NCI-H460 (cell line): ENCODE results near the gene TUBGCP2. TPM values are rescaled to one million over a fixed set of nuclear protein-coding genes. Genes with fewer than 3 reads are reported as not detected.
"Not testable (repeated sequence)": the region's sequence is repeated elsewhere in the genome, so short reads cannot be mapped to it uniquely, and the experiment has no call there.

ENCODE experiments used
- DNase-seq: peaks from one replicate; pipeline ENCODE4 v3.0.0-alpha.2; 2016; ENCODE audit warnings: low read depth; ENCODE audit errors: extremely low read depth
- small RNA-seq, 2 experiments: library from RNA; depleted of rRNA; stranded (forward); fragments of <200 nt; gene quantifications; one replicate each; pipeline ENCODE3, GENCODE V24; 2014
- total RNA-seq: library from RNA; depleted of rRNA; stranded (reverse); fragments of >200 nt; shearing (Covaris generic); gene quantifications from 2 replicates; pipeline ENCODE4 v1.2.3, GENCODE V29; 2014; rRNA removed

The TUBGCP2 gene
- total RNA-seq, 1 experiment from 2014 or later: 52.9 TPM

DNA sequence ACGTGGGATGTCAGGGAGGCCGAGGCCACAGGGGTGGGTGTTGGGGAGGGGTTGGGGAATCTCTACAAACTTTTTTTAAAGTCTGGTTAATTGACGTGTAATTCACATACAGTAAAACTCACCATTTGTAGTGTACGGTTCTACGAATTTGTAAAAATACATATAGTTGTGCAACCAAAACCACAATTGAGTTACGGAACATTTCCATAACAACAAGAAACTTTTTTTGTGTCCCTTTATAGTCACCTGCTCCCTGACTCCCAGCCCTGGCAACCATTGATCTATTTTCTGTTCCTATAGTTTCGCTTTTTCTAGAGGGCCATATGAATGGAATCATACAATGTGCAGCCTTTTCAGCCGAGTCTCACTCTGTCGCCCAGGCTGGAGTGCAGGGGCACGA is 73.9 kb downstream of the TUBGCP2 start:
- not testable (repeated sequence) for DNase-seq

DNA sequence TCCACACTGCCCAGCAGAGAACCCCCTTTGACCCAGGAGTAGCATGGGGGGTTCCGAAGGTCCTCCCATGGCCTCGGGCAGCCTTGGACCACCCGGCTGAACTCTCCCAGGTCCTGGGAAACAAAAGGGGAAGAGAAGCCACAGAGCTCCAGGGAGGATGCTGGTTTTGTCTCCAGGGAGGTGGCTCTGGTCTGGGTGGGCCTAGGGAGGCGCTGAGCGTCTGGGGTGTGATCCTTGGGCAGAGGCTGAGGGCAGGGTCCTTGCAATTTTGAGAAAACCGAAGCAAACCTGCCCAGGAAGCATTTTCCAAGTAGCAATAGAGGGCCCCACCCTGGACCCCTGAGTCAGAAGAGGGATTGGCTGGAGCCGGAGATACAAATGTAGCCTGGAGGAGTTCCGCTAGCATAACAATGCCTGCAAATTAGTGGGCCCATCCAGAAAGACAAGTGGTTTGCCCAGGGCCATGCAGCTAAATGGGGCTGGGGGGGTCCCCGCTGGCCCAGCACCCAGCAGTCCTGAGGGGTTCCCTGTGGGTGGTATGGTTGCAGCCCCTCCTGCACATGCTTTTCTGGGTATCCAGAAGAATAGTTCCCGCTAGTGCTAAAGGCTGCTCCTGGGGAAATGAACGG is 76.6 kb downstream of the TUBGCP2 start:
- no peak for DNase-seq

DNA sequence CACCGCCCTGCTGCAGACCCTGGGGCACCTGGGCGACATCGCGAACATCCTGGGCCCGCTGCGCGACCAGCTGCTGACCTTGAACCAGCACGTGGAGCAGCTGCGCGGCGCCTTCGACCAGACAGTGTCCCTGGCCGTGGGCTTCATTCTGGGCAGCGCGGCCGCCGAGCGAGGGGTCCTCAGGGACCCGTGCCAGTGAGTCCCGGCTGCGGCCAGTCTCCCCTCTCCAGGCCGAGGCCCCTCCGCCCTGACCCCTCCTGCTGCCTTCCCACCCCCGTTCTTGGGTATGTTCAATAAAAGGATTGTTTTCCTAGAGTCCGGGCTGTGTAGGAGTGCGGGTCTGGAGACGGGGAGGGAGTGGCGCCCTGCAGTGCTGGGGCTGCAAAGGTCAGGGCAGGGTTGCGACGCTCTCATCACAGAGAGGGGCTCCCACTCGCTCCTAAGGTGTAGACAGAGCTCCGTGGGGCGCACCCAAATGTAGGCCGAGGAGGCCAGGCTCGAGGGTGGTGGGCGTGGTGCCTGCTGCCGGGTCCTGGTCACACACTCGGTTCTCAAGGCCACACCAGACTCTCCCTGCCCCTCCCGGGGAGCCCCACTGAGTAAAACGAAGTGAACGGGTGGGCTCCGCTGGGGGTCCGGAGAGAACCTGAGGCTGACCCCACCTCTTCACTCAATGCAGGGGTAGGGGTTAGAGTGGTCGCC is 77.3 kb downstream of the TUBGCP2 start:
- DNase-seq: no peak

DNA sequence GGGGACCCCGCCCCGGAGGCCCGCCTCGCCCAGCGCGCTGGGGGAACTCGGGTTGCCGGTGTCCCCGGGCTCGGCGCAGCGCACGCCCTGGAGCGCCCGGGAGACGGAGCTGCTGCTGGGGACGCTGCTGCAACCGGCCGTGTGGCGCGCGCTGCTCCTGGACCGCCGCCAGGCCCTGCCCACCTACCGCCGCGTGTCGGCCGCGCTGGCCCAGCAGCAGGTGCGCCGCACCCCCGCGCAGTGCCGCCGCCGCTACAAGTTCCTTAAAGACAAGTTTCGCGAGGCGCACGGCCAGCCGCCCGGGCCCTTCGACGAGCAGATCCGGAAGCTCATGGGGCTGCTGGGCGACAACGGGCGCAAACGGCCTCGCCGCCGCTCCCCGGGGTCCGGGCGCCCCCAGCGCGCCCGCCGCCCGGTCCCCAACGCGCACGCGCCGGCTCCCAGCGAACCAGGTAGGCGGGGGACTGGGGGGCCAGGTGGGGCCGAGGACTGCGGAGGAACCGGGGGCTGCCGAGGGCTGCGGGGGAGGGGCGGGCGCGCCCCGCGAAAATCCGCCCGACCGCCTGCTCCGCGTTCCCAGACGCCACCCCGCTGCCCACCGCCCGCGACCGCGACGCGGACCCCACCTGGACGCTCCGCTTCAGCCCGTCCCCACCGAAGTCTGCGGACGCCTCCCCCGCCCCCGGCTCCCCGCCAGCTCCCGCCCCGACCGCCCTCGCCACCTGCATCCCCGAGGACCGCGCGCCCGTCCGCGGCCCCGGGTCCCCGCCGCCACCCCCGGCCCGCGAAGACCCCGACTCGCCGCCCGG is 78.1 kb downstream of the TUBGCP2 start:
- DNase-seq: no peak

- no peak for DNase-seq
Observed at GRCh38 chr10:133230044-133230361, 78.7 kb downstream of the TUBGCP2 start, which contains the start of gene UTF1. Gene UTF1, plus strand, starts transcription at chr10:133230217. Its CDS starts 72 bp downstream, at chr10:133230289.

DNA sequence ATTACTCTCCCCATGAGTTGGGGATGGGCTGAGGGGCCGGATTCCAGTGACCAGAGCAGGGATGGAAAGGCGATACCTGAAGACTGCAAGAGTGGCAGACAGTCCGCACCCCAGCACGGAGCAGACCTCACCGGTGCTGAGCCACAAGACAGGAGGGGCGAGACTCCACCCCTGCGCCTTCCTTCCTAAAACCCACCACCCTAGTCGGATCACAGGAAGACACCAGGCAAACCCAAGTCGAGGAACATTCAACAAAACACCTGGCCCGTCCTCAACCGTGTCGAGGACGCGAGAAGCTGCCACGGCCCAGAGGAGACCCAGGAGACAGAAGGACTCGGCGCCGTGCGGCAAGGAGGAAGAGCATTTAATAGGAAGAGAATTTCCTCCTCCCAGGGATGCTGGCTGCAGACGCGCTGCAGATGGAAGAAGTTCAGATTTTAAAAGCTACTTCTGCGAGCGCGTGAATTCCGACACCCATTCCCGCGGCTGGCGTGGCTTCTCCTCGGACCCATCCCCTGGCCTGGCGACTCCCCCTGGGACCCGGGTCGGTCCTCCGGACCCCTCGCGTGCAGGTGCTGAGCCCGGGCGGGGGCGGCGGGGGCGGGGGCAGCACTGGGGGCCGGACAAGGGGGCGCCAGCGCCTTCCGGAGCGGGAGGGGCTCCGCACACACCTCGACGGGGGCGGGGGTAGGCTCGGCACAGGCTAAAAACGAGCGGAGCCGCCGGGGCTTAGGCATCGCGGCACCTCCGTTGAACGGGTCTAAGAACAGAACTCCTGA is 79.2 kb downstream of the TUBGCP2 start:
- DNase-seq: no peak

Small RNAs within 50 kb of the gene (small RNA-seq; reads per million reads assigned to genes)
- 0 reads per million in 2 experiments for gene BANF1P2

Other genes starting within 250 kb of the TUBGCP2 start
- gene ADGRA1, start 220.9 kb downstream of the TUBGCP2 start, total RNA-seq: not detected in 2 replicates
- 0.09 and 1.1 TPM in 2 replicates for gene KNDC1, start 148.7 kb downstream of the TUBGCP2 start, total RNA-seq
- not detected in 2 replicates for gene UTF1, start 78.7 kb downstream of the TUBGCP2 start, total RNA-seq
- not detected in 2 replicates for gene VENTX, start 71.0 kb downstream of the TUBGCP2 start, total RNA-seq
- gene ADAM8, start 32.0 kb downstream of the TUBGCP2 start, total RNA-seq: 2.5 and 3.7 TPM in 2 replicates
- gene ZNF511, start within 50 bp of the TUBGCP2 start, total RNA-seq: 50.4 and 56.6 TPM in 2 replicates
- gene CALY, start 28.0 kb upstream of the TUBGCP2 start, total RNA-seq: 0.20 TPM in 1 of 2 replicates, not detected in the other
- gene PRAP1, start 38.5 kb upstream of the TUBGCP2 start, total RNA-seq: not detected in 2 replicates
- 5.0 and 7.2 TPM in 2 replicates for gene FUOM, start 49.1 kb upstream of the TUBGCP2 start, total RNA-seq
- 108 and 109 TPM in 2 replicates for gene ECHS1, start 64.5 kb upstream of the TUBGCP2 start, total RNA-seq
- 1.1 and 1.6 TPM in 2 replicates for gene PAOX, start 70.4 kb upstream of the TUBGCP2 start, total RNA-seq
- 16.6 and 27.1 TPM in 2 replicates for gene MTG1, start 85.3 kb upstream of the TUBGCP2 start, total RNA-seq
- not detected in 2 replicates for gene SPRN, start 115.8 kb upstream of the TUBGCP2 start, total RNA-seq
- 0.92 and 1.2 TPM in 2 replicates for gene SCART1, start 145.1 kb upstream of the TUBGCP2 start, total RNA-seq
- 1.4 and 1.6 TPM in 2 replicates for gene CYP2E1, start 218.5 kb upstream of the TUBGCP2 start, total RNA-seq